Activated CD8-positive, alpha-beta memory T cell treated with anti-CD3 and anti-CD28 coated beads, Interleukin-2, amount 50 U/mL, for 4 hours (primary cell): ENCODE results near the gene NLRC5.
A peak's percentile ranks its signal among the peaks of the same experiment; 100 is the strongest.
"Not testable (repeated sequence)": the region's sequence is repeated elsewhere in the genome, so short reads cannot be mapped to it uniquely, and the experiment has no call there.

Experiments used
- DNase-seq: peaks from one replicate; pipeline ENCODE4 v3.0.0-alpha.2; 2020

Gene NLRC5

GRCh38 chr16:57003439-57004386, 14.4 kb downstream of the NLRC5 start:
- no peak for DNase-seq

- no peak for DNase-seq
These were observed 15.3 kb downstream of the NLRC5 start for GRCh38 chr16:57004387-57005250.

- not testable (repeated sequence) for DNase-seq
These were observed 16.2 kb downstream of the NLRC5 start for GRCh38 chr16:57005597-57005996.

GRCh38 chr16:57007050-57007449, 17.7 kb downstream of the NLRC5 start:
- no peak for DNase-seq

GRCh38 chr16:57007530-57007929, 18.2 kb downstream of the NLRC5 start:
- DNase-seq = no peak

GRCh38 chr16:57008440-57008839, 19.1 kb downstream of the NLRC5 start:
- no peak for DNase-seq

GRCh38 chr16:57009643-57010170, 20.4 kb downstream of the NLRC5 start:
- DNase-seq = no peak

GRCh38 chr16:57012353-57012752, 23.0 kb downstream of the NLRC5 start:
- DNase-seq = no peak

- DNase-seq = no peak
These were observed 23.9 kb downstream of the NLRC5 start for GRCh38 chr16:57013229-57013628.

GRCh38 chr16:57013902-57014301, 24.5 kb downstream of the NLRC5 start:
- no peak for DNase-seq

- DNase-seq = no peak
These were observed 26.9 kb downstream of the NLRC5 start for GRCh38 chr16:57016301-57016700.

- no peak for DNase-seq
These were observed 27.5 kb downstream of the NLRC5 start for GRCh38 chr16:57016831-57017230.

GRCh38 chr16:57017251-57017650, 27.9 kb downstream of the NLRC5 start:
- no peak for DNase-seq

GRCh38 chr16:57019746-57020145, 30.4 kb downstream of the NLRC5 start:
- no peak for DNase-seq

- no peak for DNase-seq
These were observed 31.3 kb downstream of the NLRC5 start for GRCh38 chr16:57020651-57021050.

GRCh38 chr16:57021757-57022156, 32.4 kb downstream of the NLRC5 start:
- no peak for DNase-seq

GRCh38 chr16:57022445-57022844, 33.1 kb downstream of the NLRC5 start:
- no peak for DNase-seq

GRCh38 chr16:57023541-57024249, 34.3 kb downstream of the NLRC5 start:
- peak; percentile 79 for DNase-seq

GRCh38 chr16:57024894-57025680, 35.7 kb downstream of the NLRC5 start:
- no peak for DNase-seq

GRCh38 chr16:57025941-57026777, 36.8 kb downstream of the NLRC5 start:
- DNase-seq = no peak

GRCh38 chr16:57026778-57027062, 37.4 kb downstream of the NLRC5 start:
- no peak for DNase-seq
